D341Med (cell line): Measurements from ENCODE around the gene HIPK2.
A peak's percentile ranks its signal among the peaks of the same experiment; 100 is the strongest.

ENCODE experiments used
- DNase-seq: peaks from one replicate; pipeline ENCODE4 v3.0.0; 2012; ENCODE audit warnings: low spot score

HIPK2 gene

DNA sequence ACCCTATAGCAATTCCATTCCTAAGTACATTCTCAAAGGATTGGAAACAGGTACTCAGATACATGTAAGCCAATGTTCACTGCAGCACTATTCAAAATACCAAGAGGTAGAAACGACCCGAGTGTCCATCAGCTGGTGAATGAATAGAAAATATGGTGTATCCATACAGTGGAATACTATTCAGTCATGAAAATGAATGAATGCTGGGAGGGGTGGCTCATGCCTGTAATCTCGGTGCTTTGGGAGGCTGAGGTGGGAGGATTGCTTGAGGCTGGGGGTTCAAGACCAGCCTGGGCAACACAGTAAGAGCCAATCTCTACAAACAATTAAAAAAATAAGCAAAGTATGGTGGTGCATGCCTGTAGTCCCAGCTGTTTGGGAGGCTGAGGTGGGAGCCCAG lies 191.5 kb downstream of the HIPK2 start:
- DNase-seq, result no peak

DNA sequence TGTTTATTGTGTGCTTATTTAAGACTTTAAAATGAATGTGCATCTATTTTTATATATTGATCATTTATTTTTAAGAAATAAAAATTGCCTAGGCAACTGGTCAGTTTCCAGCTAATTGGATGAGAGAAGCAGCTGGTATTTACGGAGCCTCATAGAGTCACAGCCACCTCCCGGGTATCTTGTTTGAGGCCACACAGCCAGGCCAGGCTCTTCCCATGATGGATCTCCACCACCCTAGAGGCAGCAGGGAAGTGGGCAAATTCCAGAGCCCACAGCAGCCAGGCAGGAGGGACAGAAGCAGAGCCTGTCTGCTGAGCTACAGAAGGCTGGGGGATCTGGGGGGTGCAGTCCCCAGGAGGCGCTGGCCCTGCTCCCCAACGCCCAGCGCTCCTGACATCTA lies 192.8 kb downstream of the HIPK2 start:
- DNase-seq, result no peak

DNA sequence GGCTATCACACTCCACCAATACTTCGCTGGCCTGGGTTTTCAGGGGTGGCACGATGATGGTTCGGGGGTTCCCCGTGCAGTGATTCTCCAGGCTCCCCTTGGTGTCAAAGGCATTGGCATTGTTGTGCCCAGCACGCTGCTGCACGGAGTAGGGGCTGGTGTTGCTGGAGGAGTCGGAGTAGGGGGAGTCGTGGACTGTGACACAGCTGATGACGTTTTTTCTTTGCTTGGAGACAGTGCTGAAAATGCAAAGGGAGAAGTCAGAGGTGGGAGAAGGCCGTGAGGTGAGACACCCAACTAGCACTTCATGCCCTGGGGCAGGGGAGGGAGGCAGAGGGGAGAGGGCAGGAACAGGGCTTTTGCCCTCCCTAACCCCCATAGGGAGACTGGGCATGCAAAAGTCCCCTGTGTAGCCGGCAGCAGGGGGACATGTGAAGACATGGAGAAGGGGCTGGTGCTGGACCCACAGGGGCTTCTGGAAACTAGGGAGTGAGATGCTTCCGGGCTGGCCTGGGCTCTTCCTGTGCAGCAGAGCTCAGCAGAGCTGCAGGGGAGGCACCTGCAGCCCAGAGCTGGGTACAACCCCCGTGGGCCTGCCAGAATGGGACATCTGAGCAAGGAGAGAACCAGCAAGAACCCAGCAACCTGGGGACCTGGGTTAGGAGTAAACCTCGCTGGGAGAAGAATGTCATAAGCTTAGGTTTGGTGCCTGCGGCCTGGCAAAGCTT lies 193.8 kb downstream of the HIPK2 start:
- peak; percentile 15 for DNase-seq

DNA sequence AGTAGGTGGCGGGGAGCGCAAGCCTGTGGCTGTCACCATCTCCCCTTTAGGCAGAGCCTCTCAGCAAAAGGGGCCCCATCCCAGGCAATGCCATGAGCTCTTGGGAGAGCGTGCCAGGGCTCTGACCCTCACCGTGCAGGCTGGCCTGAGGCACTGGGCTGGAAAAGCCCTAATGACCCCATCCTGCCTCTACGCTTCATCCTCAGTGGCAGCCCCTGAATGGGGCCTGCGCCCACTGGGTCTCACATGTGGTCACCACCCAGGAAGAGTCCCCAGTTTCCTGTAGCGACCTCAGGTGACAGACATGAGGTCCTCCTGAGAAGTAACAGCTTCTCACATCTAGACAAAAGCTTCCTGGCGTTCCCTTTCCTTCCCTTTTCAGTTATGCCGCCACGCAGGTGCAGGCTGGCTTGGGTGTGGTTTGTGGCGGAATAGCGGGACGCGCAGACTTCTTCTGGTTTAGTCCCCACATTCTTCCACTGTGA lies 195.1 kb downstream of the HIPK2 start:
- DNase-seq, result peak; percentile 14

DNA sequence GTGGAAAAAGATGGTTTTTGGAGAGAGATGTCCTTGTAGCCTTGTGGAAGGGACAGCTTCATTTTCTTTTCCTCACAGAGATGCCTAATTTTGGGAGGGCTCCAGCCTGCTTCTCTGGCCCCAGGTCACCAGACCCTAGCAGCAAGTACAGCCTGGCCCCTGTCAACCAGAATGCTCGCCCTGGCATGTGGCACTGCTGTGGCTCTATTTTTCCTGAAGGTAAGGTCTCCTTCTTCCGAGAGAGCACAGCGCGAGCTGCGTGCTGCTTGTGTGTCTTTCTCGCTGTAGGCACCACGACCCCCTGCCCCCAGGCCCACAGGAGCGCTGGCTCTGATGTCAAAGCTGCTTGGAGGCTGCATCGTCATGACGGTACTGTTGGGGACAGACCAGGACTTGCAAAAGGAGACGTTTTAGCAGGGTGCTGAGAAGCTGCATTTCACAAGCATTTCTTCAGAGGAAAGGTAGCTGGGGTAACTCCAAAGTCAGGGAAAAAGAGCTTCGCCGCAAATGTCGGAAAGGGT lies 195.6 kb downstream of the HIPK2 start:
- peak; percentile 6 for DNase-seq

DNA sequence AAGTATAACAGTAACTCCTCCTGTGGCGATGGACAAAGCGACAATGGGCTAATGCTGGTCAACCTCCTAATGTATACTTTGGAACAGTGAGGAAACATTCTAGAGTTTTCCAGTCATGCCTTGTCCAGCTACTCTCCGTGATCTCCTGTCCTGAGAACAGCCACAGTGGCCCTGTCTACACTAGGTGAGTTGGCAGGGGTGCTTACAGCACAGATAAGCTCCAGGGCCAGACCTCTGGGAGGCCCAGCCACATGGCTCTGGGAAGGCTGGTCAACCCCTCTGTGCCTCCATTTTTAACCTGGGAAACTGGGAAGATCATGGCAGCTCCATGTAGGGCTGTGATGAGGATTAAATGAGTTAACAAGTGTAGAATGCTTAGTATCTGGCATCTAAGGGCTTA lies 197.4 kb downstream of the HIPK2 start:
- peak; percentile 11 for DNase-seq

DNA sequence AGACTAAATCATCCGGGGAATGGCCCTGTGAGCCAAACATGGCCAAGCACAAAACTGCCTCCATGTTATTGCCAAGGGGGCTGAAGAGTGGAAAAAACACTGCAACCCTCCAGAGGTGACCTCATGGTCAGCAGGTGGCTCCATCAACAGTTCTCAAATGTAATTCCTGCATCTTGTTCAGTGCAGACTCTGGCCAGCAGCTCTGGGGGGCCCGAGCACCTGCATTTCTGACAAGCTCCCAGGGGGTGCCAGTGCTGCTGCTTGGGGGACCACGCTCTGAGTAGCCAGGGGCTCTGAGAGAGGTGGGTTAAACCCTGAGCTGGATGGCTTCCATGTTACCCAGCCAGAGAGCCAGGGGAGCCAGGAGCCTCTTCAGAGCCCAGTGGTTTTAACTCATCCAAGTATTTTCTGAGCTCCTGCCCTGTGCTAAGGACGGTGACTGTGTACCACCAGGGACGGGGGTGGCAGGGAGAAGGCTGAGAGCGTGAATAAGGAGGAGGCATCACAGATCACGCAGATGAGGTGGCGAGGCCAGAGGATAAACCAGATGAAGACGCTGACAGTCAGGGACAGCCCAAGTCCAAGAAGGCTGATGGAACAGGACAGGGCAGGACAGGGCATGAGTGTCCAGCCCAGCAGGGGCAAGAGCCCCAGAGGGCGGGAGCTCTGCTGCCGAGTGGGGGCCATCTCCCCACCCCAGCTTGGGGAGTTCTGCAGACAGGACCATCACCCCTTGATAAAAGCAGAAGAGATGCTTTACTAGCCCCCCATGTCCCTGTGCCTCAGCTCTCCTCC lies 201.4 kb downstream of the HIPK2 start:
- DNase-seq, result peak; percentile 10

DNA sequence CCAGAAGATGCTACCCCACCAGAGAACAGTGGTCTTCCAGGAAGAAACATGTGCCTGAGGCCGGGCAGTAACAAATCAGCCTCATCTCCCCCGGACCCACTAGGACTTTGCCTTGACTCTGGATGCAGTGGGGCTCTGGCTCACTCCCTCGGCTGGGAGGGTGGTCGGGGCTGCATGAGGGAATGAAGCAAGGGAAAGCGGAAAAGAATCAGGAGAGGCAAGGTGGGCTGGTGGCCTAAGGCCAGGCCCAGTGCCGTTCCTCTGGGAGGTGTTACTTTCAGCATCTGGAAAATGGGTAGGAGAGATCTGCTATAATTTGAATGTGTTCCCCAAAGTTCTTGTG lies 202.5 kb downstream of the HIPK2 start:
- no peak for DNase-seq

DNA sequence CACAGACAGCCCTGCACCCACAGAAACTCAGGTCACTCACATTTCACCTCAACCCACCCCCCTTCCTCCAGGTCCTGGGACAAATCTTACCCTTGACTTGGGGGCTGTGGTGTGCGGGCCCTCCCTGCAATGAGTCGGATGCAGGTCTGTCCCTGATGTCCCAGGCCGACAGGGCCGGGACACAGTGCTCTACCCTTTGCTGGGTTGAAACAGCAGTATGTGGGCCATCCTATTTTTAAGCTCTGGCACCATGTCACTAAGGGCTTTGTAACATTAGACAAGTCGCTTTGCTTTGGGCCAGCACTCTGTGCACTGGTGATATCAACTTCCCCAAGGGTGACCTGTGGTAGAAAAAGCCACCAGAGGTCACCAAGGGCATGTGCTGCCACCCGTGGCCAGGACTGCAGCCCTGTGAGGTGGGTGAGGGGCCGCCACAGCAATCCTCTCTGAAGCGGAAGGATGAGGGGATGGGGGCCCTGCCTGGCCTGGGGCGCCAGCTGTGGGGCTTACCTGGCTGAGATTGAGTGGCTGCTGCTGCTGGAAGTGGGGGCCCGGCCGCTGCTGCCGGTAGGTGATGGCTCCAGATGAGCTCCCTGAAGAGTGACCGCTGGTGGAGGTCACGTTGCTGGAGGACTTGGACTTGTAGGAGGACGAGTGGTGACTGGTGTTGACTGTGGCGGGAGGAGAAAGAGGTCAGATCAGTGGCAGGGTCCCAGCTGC lies 203.0 kb downstream of the HIPK2 start:
- DNase-seq, result no peak

DNA sequence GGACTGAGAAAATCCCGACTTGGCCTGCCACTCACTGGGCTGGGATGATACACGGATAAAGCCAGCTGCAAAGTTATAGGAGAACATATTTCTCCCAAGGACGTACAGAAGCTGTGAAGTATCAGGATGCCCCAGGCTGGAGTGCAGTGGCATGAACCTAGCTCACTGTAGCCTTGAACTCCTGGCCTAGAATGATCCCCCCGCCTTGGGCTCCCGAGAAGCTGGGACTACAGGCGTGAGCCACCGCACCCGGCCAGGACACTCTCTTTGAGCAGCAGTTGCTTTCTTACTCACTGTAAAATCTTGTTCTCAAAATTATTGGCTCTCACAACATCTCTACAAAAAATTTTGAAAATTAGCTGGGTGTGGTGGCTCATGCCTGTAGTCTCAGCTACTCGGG lies 203.9 kb downstream of the HIPK2 start:
- no peak for DNase-seq

DNA sequence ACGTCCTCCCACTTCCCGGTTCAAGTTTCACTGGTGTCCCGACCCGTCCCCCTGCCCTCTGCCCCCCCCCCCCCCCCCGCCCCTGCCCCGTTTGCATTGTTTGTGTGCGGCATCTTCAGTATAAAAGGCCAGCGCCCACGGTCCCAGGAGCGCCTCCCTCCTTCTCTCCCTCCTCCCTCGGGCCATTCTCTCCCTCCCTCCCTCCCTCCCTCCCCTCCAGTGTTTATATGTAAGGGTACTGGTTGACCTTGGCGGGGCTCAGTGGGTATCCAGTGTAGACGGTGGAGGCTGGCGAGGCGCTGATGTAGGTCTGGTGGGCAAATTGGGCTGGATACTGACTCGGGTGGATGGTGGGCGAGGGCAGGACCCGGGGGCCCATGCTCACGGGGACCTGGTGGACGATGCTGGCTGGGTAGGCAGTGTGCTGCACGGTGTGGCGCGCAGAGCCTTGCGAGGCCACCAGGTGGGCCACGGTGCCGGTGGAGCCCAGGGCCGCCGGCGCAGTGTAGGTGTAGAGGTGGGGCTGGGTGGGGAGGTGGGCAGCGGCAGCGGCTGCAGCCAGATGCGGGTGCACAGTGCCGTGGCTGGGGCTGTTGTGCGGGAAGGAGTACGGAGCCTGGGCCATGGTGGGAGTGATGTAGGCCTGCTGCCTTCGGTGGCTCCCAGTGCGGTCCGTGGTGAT lies 205.0 kb downstream of the HIPK2 start:
- peak; percentile 29 for DNase-seq

DNA sequence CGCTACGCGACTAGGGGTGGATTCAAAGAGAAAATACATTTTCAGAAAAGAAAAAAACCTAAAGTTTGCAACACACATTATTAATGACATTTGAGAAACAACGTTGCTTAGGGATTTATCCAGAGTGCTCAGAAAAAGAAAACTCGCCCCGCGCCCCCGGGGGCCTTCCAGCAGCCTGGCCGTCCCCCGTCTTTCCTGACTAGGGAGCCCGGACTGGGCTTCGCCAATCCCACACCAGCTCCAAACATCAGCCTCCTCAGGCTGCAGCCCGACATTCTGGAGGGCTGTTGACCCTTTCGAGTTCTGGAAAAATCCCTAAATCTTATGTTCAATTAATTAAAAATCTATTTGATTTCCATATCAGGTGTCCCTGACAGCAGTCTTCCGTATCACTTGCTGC lies 205.7 kb downstream of the HIPK2 start:
- peak; percentile 22 for DNase-seq

DNA sequence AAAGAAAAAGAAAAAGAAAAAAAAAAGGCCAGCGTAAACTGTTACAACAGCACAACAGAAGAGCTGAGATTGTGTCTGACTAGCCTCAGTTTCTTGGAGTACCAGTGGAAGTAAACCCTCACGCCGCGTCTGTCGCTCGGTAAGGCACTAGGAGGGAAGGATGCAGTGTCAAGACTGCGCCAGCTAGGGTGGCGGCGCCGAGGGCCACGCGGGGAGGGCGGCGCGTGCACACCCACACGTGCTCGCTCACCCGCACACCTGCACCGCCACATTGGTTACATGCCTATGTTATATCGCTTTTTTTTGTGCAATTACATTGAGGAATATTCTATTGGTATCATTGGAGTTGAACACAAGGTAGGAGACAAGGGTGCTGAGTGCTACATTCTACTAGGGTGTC lies 206.1 kb downstream of the HIPK2 start:
- peak; percentile 16 for DNase-seq

DNA sequence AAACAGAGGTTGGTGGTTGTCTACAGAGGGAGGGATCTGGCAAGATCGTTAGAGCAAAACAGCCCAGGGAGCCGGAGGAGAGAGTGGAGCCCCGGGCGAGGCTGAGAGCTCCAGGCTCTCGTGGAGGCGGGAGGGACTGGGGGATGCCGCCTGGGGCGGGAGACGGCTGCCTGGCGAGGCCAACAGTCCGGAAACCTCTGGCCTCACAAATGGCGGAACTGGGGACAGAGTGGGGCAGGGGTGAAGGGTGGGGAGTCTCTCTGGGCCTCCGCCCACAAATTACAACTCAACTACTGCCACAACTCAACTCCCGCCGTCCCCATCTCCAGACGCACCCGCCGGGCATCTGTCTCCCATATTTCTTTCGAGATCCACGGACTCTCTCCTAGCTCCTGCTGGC lies 206.6 kb downstream of the HIPK2 start:
- DNase-seq, result peak; percentile 21

DNA sequence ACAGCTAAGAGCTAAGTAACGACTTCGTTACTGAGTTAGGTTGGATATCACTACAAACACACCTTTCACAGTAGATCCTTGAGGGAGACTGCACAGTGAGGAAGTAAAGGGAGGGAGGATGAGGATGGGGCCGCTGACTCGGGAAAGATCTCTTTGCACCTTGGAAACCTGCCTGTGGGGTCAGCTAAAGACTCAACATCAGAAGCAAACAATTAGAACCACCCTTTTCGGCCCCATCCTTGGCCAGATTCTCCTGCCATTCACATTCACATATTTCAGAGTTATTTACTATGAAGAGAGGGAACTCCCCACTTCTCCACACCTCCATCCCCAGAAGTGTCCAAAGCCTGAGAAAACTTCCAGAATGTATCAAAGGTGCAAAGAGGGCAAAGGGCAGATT lies 207.2 kb downstream of the HIPK2 start:
- no peak for DNase-seq

DNA sequence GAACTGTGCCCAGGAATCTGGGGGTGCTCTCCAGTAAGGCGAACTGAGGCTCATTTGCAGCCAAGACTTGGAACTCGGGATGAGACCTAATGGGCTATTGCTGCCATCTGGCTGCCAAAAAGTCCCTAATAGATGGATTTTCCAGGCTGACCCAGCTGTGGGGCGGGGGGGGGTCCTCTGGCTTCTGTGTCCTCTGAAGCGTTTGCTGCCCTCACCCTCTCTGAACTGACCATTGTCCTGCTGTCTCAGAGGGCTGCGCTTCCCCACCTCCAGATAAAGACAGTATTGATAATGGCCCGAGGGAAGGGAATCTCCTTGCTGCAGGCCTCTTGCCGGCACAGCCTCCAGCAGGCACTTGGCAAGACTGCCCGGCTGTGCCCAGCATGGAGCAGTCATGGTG lies 207.7 kb downstream of the HIPK2 start:
- DNase-seq, result peak; percentile 48

DNA sequence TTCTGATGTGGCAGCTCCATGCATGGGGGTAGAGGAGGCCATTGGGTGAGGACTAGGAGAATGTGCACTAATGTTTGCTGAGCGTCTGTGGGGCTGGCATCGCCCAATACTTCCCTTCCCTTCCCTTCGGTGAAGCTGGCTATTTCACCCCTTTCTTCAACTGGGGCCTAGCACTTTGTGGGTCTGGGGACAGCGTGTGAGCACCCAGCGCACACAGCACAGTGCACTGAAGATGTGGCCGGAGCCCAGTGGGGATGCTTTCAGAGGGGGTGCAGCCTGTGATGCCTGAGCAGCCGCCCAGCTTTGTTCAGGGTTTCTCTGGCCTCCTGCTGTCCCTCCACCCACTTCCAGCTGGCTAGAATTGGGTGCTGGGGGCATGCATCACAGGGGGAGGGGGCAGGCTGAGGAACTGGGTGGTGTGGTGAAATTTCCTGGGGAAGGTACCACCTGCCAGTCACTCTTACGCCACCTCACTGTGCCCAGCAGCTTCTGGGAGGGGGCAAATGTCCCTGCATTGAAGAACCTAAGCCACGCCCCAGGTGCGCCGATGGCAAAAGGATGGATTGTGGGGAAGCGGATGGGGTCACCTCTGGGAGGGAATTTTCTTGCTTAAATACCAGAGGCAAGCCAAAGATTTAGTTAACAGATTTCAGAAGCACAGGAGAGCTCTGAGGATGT lies 208.8 kb downstream of the HIPK2 start:
- DNase-seq, result peak; percentile 9

DNA sequence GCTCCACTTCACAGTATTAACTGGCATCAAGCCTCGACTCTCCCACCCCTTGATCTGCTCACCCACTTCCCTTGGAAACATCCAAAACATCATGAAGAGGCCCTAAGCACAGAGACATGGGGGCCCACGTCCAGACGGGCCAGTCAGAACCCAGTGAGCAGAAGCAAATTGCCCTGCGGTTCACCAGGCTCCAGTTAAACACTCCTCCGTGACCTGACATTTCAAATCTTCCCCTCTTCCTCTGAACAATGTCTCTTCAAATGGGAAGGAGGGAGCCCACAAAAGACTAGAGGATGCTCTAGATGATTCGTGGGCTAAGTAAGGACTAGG lies 209.5 kb downstream of the HIPK2 start:
- DNase-seq, result no peak

DNA sequence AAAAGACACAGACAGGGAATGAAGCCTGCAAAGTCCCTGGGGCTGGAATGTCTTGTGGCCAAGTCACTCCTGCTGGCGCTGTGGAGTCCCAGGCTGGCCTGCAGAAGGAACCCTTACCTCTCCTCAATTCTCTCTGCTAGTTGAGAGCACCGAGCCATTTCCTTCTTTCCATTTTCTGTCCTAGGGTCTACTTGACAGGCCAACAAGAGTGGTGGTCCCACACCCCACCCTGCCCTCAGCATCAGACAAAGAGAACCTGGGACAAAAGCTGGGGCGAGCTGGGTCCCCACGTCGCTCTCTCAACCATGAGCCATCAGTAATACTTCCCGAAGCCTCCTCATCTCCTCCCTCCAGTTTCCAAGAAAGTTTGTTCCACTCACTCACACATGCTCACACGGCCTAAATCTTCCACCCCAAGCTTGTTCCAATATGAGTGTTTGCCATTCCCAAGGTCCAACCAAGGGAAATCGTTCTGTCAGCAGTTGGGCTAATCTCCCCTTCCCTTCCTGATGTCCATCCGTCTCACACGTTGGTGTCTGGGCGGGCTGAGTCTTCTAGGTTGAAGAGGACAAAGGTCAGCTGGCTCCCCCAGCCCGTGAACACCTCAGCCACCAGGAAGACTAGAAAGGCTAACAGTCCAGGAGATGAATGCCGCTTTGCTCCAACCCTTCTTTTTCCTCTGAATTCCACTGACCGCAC lies 210.0 kb downstream of the HIPK2 start:
- no peak for DNase-seq

DNA sequence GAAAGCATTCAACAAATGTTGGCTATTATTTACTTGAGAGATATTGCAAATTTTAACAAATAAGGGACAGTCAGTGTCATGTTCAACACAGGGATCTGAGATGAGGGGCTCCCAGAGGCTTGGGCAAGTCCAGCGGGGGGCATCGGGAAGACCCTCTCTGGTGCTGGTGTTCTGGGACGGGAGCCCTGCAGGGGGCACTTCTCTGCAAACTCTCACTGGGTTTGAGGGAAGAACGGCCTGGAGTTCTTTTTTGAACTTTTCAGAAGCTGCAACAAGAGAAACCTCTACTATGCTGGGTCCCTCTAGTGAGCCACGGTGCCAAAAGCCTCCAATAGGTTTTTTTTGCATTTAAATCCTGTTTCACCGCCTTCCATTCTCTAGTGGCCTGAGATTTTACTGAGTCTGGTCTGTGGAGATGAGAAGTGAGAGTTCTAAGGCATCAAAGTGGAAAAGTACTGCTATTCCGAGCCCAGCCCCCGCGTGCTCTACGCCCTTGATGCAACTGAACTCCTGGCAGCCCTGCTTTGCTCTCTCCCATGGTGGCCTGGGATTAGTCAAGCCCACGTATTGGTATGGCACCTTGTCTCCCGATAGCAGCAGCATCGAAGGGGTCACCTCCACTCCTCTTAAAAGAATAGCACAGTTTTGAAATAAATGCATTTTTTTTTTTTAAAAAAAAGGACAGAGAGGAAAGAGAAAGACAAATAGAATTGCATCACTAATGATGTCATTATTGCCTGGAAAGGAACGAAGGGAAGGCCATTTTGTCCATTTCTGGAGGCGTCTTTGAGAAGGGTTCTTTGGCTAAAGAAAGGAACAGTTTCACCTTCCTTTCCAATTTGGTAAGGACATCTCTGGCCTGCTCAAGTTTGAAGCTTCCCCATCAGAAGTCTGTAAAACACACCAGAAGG lies 210.8 kb downstream of the HIPK2 start:
- DNase-seq, result no peak
